ENCODE results near the gene PARL.

PARL gene

DNA sequence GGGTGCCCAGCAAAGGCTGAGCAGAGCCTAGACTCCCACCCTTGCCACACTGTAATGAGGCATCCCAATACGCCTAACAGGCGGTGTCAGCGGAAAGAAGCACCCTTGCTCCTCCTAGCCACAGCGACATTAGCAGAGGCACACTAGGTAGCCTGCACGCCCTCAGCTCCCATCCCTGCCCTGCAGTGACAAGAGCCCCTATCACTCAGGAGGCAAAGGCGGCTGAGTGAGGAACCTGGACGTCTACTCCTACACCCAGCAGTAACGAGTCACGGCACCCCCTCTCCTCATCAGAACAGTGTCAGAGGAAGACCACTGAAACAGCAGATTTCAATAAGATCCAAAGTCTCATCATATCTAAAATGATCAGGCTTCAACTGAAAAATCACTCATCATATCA, 47.3 kb downstream of the PARL start:
- H3K36me3 ChIP-seq (replicated peaks; ENCODE audit: low read depth, low read length) = peaks cover 28% of the 10 kb centered on the region
- H3K27me3 ChIP-seq (ENCODE audit: low read depth, low read length) = no peaks in the 10 kb centered on the region
- H3K4me2 ChIP-seq (ENCODE audit: low read length) = no peak overlapping the region
- H3K9me3 ChIP-seq (ENCODE audit: insufficient read depth, low read length) = no peaks in the 10 kb centered on the region
- no peak overlapping the region for H3K27ac ChIP-seq (ENCODE audit: low read length)
- H3K9ac ChIP-seq (ENCODE audit: low read length) = no peak overlapping the region
- H3K4me1 ChIP-seq (ENCODE audit: low read length) = no peaks in the 10 kb centered on the region
- no peak overlapping the region for H2AFZ ChIP-seq (ENCODE audit: low read depth, low read length)
- no peak for TF ChIP-seq EZH2phosphoT487 (IDR thresholded peaks at IDR 0.05; ENCODE audit: low read depth)
- TF ChIP-seq, protein P1, sequence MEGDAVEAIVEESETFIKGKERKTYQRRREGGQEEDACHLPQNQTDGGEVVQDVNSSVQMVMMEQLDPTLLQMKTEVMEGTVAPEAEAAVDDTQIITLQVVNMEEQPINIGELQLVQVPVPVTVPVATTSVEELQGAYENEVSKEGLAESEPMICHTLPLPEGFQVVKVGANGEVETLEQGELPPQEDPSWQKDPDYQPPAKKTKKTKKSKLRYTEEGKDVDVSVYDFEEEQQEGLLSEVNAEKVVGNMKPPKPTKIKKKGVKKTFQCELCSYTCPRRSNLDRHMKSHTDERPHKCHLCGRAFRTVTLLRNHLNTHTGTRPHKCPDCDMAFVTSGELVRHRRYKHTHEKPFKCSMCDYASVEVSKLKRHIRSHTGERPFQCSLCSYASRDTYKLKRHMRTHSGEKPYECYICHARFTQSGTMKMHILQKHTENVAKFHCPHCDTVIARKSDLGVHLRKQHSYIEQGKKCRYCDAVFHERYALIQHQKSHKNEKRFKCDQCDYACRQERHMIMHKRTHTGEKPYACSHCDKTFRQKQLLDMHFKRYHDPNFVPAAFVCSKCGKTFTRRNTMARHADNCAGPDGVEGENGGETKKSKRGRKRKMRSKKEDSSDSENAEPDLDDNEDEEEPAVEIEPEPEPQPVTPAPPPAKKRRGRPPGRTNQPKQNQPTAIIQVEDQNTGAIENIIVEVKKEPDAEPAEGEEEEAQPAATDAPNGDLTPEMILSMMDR (IDR thresholded peaks at IDR 0.05; ENCODE audit: low read depth, low read length) = no peak
- H3K4me3 ChIP-seq (ENCODE audit: low read length) = no peak overlapping the region
- H3K79me2 ChIP-seq (ENCODE audit: low read length) = no peaks in the 10 kb centered on the region
- no peaks in the 10 kb centered on the region for H4K20me1 ChIP-seq (ENCODE audit: insufficient read depth, low read length)

GRCh38 chr3:183833516-183833915, 51.2 kb downstream of the PARL start:
- no peak overlapping the region for H3K4me2 ChIP-seq (ENCODE audit: low read length)
- no peak overlapping the region for H2AFZ ChIP-seq (ENCODE audit: low read depth, low read length)
- H3K36me3 ChIP-seq (replicated peaks; ENCODE audit: low read depth, low read length) = peaks cover 23% of the 10 kb centered on the region
- no peak overlapping the region for H3K4me3 ChIP-seq (ENCODE audit: low read length)
- H3K4me1 ChIP-seq (ENCODE audit: low read length) = no peaks in the 10 kb centered on the region
- no peaks in the 10 kb centered on the region for H3K79me2 ChIP-seq (ENCODE audit: low read length)
- no peak for TF ChIP-seq EZH2phosphoT487 (IDR thresholded peaks at IDR 0.05; ENCODE audit: low read depth)
- TF ChIP-seq, protein P1 (IDR thresholded peaks at IDR 0.05; ENCODE audit: low read depth, low read length) = no peak
- no peaks in the 10 kb centered on the region for H3K27me3 ChIP-seq (ENCODE audit: low read depth, low read length)
- no peak overlapping the region for H3K27ac ChIP-seq (ENCODE audit: low read length)
- H3K9ac ChIP-seq (ENCODE audit: low read length) = no peak overlapping the region
- H3K9me3 ChIP-seq (ENCODE audit: insufficient read depth, low read length) = no peaks in the 10 kb centered on the region
- no peaks in the 10 kb centered on the region for H4K20me1 ChIP-seq (ENCODE audit: insufficient read depth, low read length)

DNA sequence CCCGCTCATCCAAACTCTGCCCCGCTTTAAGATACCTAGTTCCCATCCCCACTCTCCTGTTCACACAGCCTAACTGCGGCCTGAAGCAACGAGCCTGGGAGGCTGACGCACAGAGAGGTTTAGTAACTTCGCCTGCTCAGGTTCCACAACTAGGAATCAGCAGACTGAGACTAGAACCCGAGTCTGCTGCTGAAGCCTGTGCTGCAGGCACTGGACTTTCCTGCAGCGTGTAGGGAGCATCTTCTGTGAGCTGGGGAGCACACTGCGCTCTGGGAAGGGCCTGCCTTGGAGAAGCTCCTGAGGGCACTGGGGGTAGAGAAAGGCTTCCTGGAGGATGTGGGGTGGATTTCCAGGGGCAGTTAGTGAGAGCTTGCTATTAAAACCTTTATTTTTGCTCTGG, 54.5 kb downstream of the PARL start:
- Histone ChIP-seq H3K4me1 (ENCODE audit: low read length) (no peaks in the 10 kb centered on the region; the same call in 1 of the 2 replicates), H3K79me2 (ENCODE audit: low read length) (no peaks in the 10 kb centered on the region), H3K9me3 (ENCODE audit: insufficient read depth, low read length) (no peaks in the 10 kb centered on the region), H3K27me3 (ENCODE audit: low read depth, low read length) (no peaks in the 10 kb centered on the region), H3K36me3 (replicated peaks; ENCODE audit: low read depth, low read length) (peaks cover 20% of the 10 kb centered on the region), H4K20me1 (ENCODE audit: insufficient read depth, low read length) (no peaks in the 10 kb centered on the region), H3K4me2 (ENCODE audit: low read length) (no peak overlapping the region), H2AFZ (ENCODE audit: low read depth, low read length) (no peak overlapping the region), H3K4me3 (ENCODE audit: low read length) (no peak overlapping the region), H3K9ac (ENCODE audit: low read length) (no peak overlapping the region), H3K27ac (ENCODE audit: low read length) (no peak overlapping the region)
- no peak for TF ChIP-seq EZH2phosphoT487 (IDR thresholded peaks at IDR 0.05; ENCODE audit: low read depth)
- TF ChIP-seq, protein P1 (IDR thresholded peaks at IDR 0.05; ENCODE audit: low read depth, low read length) = no peak

- 0 out of 2 replicates have a peak, but pooled peaks cover under 1% of the 10 kb centered on the region for H3K27me3 ChIP-seq (ENCODE audit: low read depth, low read length)
- no peak overlapping the region for H3K9ac ChIP-seq (ENCODE audit: low read length)
- no peaks in the 10 kb centered on the region for H3K9me3 ChIP-seq (ENCODE audit: insufficient read depth, low read length)
- no peak overlapping the region for H3K4me2 ChIP-seq (ENCODE audit: low read length)
- H3K27ac ChIP-seq (ENCODE audit: low read length) = no peak overlapping the region
- peaks cover under 1% of the 10 kb centered on the region; the same call in 1 of the 2 replicates for H3K4me1 ChIP-seq (ENCODE audit: low read length)
- no peaks in the 10 kb centered on the region for H3K79me2 ChIP-seq (ENCODE audit: low read length)
- peaks cover 20% of the 10 kb centered on the region for H3K36me3 ChIP-seq (replicated peaks; ENCODE audit: low read depth, low read length)
- H3K4me3 ChIP-seq (ENCODE audit: low read length) = no peak overlapping the region
- TF ChIP-seq EZH2phosphoT487 (IDR thresholded peaks at IDR 0.05; ENCODE audit: low read depth) = no peak
- TF ChIP-seq, protein P1 (IDR thresholded peaks at IDR 0.05; ENCODE audit: low read depth, low read length) = no peak
- no peaks in the 10 kb centered on the region for H4K20me1 ChIP-seq (ENCODE audit: insufficient read depth, low read length)
- no peak overlapping the region for H2AFZ ChIP-seq (ENCODE audit: low read depth, low read length)
These were observed 55.2 kb downstream of the PARL start for GRCh38 chr3:183829466-183829865.

Measured in OCI-LY3 (cell line).